Skeletal muscle tissue (tissue), 4 donors: ENCODE results near the gene MED22. TPM values are rescaled to one million over a fixed set of nuclear protein-coding genes. Genes with fewer than 3 reads are reported as not detected.
"Not testable (repeated sequence)": the region's sequence is repeated elsewhere in the genome, so short reads cannot be mapped to it uniquely, and the experiment has no call there.

ENCODE experiments used
- H3K27ac ChIP-seq: one replicate; pipeline ENCODE4 v1.7.0; 2013; ENCODE audit warnings: mild to moderate bottlenecking, low read depth, low read length, inconsistent platforms
- H3K27me3 ChIP-seq, 3 donors: one replicate each; pipeline ENCODE4 v1.7.0; 2013; ENCODE audit warnings: low read length in 3 of 3; ENCODE audit not compliant: control insufficient read depth in 3 of 3, insufficient read depth in 3 of 3
- H3K36me3 ChIP-seq, 3 donors: one replicate each; pipeline ENCODE4 v1.7.0; 2013; ENCODE audit warnings: low read length in 3 of 3; ENCODE audit not compliant: control insufficient read depth in 3 of 3, insufficient read depth in 3 of 3
- H3K4me1 ChIP-seq, 3 donors: one replicate each; pipeline ENCODE4 v1.7.0; 2013; ENCODE audit warnings: low read length in 3 of 3, mild to moderate bottlenecking in 3 of 3; ENCODE audit not compliant: control insufficient read depth in 3 of 3, insufficient read depth in 3 of 3
- H3K4me3 ChIP-seq, 3 donors: one replicate each; pipeline ENCODE4 v1.7.0; 2013; ENCODE audit warnings: low read length in 3 of 3
- H3K9ac ChIP-seq, 3 donors: one replicate each; pipeline ENCODE4 v1.7.0; 2013; ENCODE audit warnings: low read length in 3 of 3, mild to moderate bottlenecking in 3 of 3, moderate library complexity in 2 of 3, low read depth in 1 of 3
- H3K9me3 ChIP-seq, 3 donors: one replicate each; pipeline ENCODE4 v1.7.0; 2013; ENCODE audit warnings: low read length in 3 of 3; ENCODE audit not compliant: control insufficient read depth in 3 of 3
- total RNA-seq: library from RNA; depleted of rRNA; stranded (reverse); fragments of >200 nt; gene quantifications from one replicate; pipeline ENCODE4 v1.2.3, GENCODE V29; 2014
- donor health status: Osteomylitis.

MED22 gene
- total RNA-seq, 1 donor from 2014 or later: 13.0 TPM

DNA sequence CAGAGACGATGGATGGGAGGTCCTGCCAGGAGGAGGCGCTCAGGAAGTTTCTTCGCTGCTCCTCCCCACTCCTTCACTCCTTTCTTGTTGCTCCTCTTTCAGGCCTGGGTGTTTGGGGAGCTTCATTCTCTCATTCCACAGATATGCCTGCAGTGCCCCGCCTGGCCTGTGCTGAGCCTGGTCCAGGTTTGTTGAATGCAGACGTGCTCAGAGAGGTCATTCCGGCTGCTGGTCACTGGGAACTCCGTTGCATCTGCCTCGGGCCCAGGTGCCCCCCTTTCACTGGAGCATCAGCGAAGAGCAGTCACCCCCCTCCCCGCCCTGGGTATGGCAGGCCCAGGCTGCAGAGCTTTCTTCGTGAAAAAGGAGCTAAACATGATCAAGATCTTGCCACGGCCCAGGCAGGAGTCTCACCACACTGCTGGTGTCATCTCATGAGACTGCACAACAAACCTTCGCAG lies 27.5 kb downstream of the MED22 start:
- Histone ChIP-seq H3K27ac (no peak overlapping the region), H3K9me3 (no peaks in the 10 kb centered on the region), H3K4me3 (no peak overlapping the region), H3K4me1 (no peaks in the 10 kb centered on the region), H3K36me3 (no peaks in the 10 kb centered on the region), H3K27me3 (peaks cover 0 to 13% (median 4%) of the 10 kb centered on the region in 3 donors), H3K9ac (no peak overlapping the region)

DNA sequence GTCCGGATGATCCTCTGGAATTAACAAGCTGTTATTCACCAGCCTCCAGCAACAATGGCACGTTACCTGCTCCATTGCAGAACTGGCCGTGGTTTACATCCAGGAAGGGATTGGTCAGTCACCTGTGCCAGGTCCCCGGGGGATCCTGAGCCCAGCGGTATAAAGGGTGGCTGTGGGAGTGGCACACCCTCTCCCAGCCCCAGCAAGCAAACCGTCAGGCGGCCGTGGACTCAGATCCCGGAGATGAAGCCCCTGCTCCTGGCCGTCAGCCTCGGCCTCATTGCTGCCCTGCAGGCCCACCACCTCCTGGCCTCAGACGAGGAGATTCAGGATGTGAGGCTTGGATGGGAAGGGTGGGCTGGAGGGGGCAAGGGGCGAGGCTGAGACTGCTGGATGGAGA lies 30.4 kb downstream of the MED22 start:
- not testable (repeated sequence) for H3K27ac ChIP-seq, H3K27me3 ChIP-seq, H3K36me3 ChIP-seq

GRCh38 chr9:133315997-133316396 lies 31.9 kb downstream of the MED22 start:
- no peak overlapping the region for H3K4me3 ChIP-seq
- no peaks in the 10 kb centered on the region for H3K9me3 ChIP-seq
- H3K9ac ChIP-seq: no peak overlapping the region
- H3K4me1 ChIP-seq: no peaks in the 10 kb centered on the region
- H3K36me3 ChIP-seq: no peaks in the 10 kb centered on the region
- no peak overlapping the region for H3K27ac ChIP-seq
- H3K27me3 ChIP-seq: peaks cover 0 to 2% (median 0%) of the 10 kb centered on the region in 3 donors

More for the DNA sequence above, 30.4 kb downstream of the MED22 start:
- H3K4me1 ChIP-seq, H3K4me3 ChIP-seq, H3K9ac ChIP-seq, H3K9me3 ChIP-seq: not testable (repeated sequence)

DNA sequence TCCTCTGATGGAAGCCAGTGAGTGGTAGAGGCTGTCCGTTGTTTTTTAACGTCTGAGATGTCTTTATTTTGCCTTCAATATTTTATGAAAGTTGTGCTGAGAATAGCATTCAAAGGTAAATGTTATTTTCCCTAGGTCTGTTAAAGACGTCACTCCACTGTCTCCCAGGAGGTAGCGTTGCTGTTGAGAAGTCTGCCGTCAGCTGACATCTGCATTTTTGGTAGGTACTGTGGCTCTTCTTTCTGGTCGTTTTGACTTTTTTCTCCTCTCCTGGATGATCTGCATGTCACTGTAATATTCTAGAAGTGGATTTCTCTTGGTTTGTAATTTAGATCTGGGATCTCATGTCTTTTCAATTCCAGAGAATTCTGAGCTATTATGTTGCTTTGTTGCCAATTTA lies 38.3 kb downstream of the MED22 start:
- Histone ChIP-seq H3K27ac (no peak overlapping the region), H3K9me3 (no peaks in the 10 kb centered on the region), H3K9ac (no peak overlapping the region), H3K27me3 (peaks cover 8 to 20% (median 18%) of the 10 kb centered on the region in 3 donors), H3K4me1 (peaks cover 0 to 2% (median 0%) of the 10 kb centered on the region in 3 donors), H3K4me3 (no peak overlapping the region), H3K36me3 (no peaks in the 10 kb centered on the region)

DNA sequence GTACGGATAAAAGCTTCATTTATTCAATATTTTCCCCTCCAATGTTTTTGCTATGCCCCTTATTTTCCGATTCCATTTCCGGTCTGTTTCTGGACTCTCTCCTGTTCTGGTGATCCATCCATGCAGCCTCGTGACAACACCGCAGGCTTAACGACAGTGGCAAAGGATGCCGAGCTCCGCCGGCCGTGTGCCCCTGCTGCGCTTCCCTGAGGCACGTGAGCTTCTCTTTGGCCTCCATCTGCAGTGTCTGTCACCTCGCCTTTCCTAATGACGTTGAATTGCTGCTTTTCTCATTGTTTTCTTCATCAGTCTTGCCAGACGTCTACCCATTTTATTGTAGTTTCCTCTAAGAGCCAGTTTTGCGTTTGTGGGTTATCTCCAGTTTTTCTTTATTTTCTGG lies 40.6 kb downstream of the MED22 start:
- no peak overlapping the region for H3K4me3 ChIP-seq
- H3K9ac ChIP-seq: no peak overlapping the region
- no peaks in the 10 kb centered on the region for H3K36me3 ChIP-seq
- H3K4me1 ChIP-seq: peaks cover 0 to 2% (median 0%) of the 10 kb centered on the region in 3 donors
- no peak overlapping the region for H3K27ac ChIP-seq
- no peaks in the 10 kb centered on the region for H3K9me3 ChIP-seq
- peaks cover 12 to 40% (median 30%) of the 10 kb centered on the region in 3 donors for H3K27me3 ChIP-seq

- no peaks in the 10 kb centered on the region for H3K36me3 ChIP-seq
- H3K4me1 ChIP-seq: peaks cover 0 to 2% (median 0%) of the 10 kb centered on the region in 3 donors
- H3K9ac ChIP-seq: no peak overlapping the region
- no peak overlapping the region for H3K4me3 ChIP-seq
- H3K27me3 ChIP-seq: peaks cover 14 to 44% (median 37%) of the 10 kb centered on the region in 3 donors
- no peak overlapping the region for H3K27ac ChIP-seq
- no peaks in the 10 kb centered on the region for H3K9me3 ChIP-seq
Observed at GRCh38 chr9:133306242-133307204, 41.4 kb downstream of the MED22 start.

GRCh38 chr9:133305731-133306130 lies 42.2 kb downstream of the MED22 start:
- H3K9me3 ChIP-seq: no peaks in the 10 kb centered on the region
- H3K4me1 ChIP-seq: peaks cover 0 to 2% (median 0%) of the 10 kb centered on the region in 3 donors
- peaks cover 18 to 44% (median 41%) of the 10 kb centered on the region in 3 donors for H3K27me3 ChIP-seq
- H3K9ac ChIP-seq: no peak overlapping the region
- H3K27ac ChIP-seq: no peak overlapping the region
- H3K4me3 ChIP-seq: no peak overlapping the region
- no peaks in the 10 kb centered on the region for H3K36me3 ChIP-seq

- H3K27me3 ChIP-seq: peaks cover 18 to 41% (median 41%) of the 10 kb centered on the region in 3 donors
- H3K9me3 ChIP-seq: no peaks in the 10 kb centered on the region
- H3K27ac ChIP-seq: no peak overlapping the region
- H3K9ac ChIP-seq: no peak overlapping the region
- no peaks in the 10 kb centered on the region for H3K36me3 ChIP-seq
- H3K4me3 ChIP-seq: no peak overlapping the region
- peaks cover 0 to 2% (median 0%) of the 10 kb centered on the region in 3 donors for H3K4me1 ChIP-seq
Observed at GRCh38 chr9:133304477-133305377, 43.2 kb downstream of the MED22 start.

GRCh38 chr9:133304158-133304470 lies 43.8 kb downstream of the MED22 start:
- Histone ChIP-seq H3K36me3 (no peaks in the 10 kb centered on the region), H3K4me1 (peaks cover 0 to 2% (median 0%) of the 10 kb centered on the region in 3 donors), H3K9ac (no peak overlapping the region), H3K27ac (no peak overlapping the region), H3K27me3 (peaks cover 18 to 44% (median 41%) of the 10 kb centered on the region in 3 donors), H3K4me3 (no peak overlapping the region), H3K9me3 (no peaks in the 10 kb centered on the region)
